SK-N-MC (cell line): Measurements from ENCODE around the gene ZNF407.

ENCODE experiments used
- DNase-seq: peaks from one replicate; pipeline ENCODE4 v3.0.0-alpha.2; 2011; ENCODE audit warnings: low read depth, low spot score
- H3K27ac ChIP-seq: fragments of 200-600 bp; sonication (generic); 2 replicates; pipeline ENCODE4 v1.5.1; 2016; ENCODE audit warnings: mixed run types
- H3K36me3 ChIP-seq: fragments of 200-600 bp; sonication (generic); 2 replicates; pipeline ENCODE4 v1.6.1; 2017; ENCODE audit warnings: antibody characterized with exemption, low read length, mixed read lengths; ENCODE audit not compliant: insufficient read depth
- H3K4me3 ChIP-seq: fragments of 200-600 bp; sonication (generic); 2 replicates; pipeline ENCODE4 v1.5.1; 2016
- H3K9ac ChIP-seq: fragments of 200-600 bp; sonication (generic); 2 replicates; pipeline ENCODE4 v1.8.0; 2017; ENCODE audit warnings: mixed run types, mixed read lengths; ENCODE audit not compliant: insufficient read length
- H3K9me3 ChIP-seq: fragments of 200-600 bp; sonication (generic); 2 replicates; pipeline ENCODE4 v1.6.1; 2017; ENCODE audit warnings: low read depth, mild to moderate bottlenecking, antibody characterized with exemption, low read length, moderate library complexity, mixed read lengths
- EZH2 ChIP-seq: fragments of 200-600 bp; sonication (generic); IDR thresholded peaks from one replicate; pipeline ENCODE4 v1.6.1; 2017; ENCODE audit warnings: antibody characterized with exemption
- FOXP2 ChIP-seq: optimal IDR thresholded peaks from 2 replicates; pipeline ENCODE3; 2011; ENCODE audit warnings: mild to moderate bottlenecking, moderate library complexity; ENCODE audit not compliant: insufficient read depth; ENCODE audit errors: extremely low read length, control extremely low read depth
- POLR2AphosphoS5 ChIP-seq: IDR thresholded peaks from 2 replicates; pipeline ENCODE4 v1.6.1; 2012; ENCODE audit warnings: mild to moderate bottlenecking, low read depth, low read length, borderline replicate concordance

Gene ZNF407

DNA sequence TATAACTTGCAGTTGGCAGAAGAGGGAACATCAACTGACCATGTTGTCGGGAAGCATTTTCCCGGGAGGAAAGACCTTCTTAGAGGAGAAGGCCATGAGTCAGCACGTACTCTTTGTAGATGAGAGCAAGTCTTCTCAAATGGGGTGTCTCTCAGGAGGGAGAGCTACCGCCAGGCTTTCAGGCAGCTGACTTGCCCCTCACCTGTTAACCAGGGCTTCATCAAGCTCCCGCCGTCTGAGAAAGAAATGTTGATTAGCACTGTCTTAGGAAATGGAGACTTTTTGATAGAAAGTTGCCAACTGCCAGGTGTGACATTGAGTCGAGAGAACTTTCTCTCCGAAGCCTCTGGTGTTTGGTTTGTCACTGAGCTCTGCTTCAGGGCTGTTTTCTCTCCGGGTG lies 196.1 kb downstream of the ZNF407 start:
- no peak overlapping the region for H3K9ac ChIP-seq
- no peak for TF ChIP-seq FOXP2
- TF ChIP-seq POLR2AphosphoS5: no peak
- no peak for TF ChIP-seq EZH2
- no peak overlapping the region for H3K4me3 ChIP-seq
- no peak overlapping the region for H3K27ac ChIP-seq
- no peaks in the 10 kb centered on the region for H3K9me3 ChIP-seq
- no peak for DNase-seq
- H3K36me3 ChIP-seq: no peaks in the 10 kb centered on the region

DNA sequence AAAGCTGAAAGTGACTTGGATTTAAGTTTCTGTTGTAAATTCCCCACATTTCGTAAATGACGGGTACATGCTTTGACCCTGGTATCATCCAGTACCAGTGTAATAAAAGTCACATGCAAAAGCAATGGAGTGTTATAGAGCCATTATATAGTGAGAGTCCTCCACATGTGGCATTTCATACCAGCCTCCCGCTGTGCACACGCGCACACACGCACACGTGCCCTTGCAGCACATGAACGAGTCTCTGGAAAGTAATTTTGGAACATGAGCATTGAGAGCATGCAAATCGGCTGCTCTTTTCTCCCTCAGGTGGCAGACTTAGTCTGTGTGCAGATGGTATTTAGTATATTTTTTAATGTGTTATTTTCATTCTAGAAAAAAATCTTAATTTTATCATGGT lies 198.1 kb downstream of the ZNF407 start:
- H3K36me3 ChIP-seq: no peaks in the 10 kb centered on the region
- no peak overlapping the region for H3K9ac ChIP-seq
- no peak for DNase-seq
- TF ChIP-seq EZH2 (no peak), POLR2AphosphoS5 (no peak), FOXP2 (no peak)
- no peak overlapping the region for H3K27ac ChIP-seq
- no peaks in the 10 kb centered on the region for H3K9me3 ChIP-seq
- no peak overlapping the region for H3K4me3 ChIP-seq

DNA sequence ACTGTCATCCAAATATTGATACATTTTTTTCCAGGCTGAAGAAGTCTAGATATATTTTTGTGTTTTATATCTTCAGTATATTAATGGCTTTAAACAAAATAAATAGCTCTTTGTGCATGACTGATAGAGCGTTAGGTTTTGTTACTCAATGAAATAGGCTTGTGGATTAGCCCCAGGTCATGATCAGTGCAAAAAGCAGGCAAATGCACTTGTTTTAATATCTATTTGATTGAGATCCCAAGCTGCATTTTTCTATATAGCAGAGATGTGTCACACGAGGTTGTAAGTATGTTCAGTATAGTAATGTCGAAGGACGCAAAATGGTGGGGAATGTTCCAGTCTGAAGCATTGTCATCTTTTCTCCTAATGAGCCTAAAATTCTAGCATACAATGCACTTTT lies 198.5 kb downstream of the ZNF407 start:
- TF ChIP-seq FOXP2 (no peak), EZH2 (no peak), POLR2AphosphoS5 (no peak)
- Histone ChIP-seq H3K36me3 (no peaks in the 10 kb centered on the region), H3K9me3 (no peaks in the 10 kb centered on the region), H3K4me3 (no peak overlapping the region), H3K9ac (no peak overlapping the region), H3K27ac (no peak overlapping the region)
- no peak for DNase-seq

DNA sequence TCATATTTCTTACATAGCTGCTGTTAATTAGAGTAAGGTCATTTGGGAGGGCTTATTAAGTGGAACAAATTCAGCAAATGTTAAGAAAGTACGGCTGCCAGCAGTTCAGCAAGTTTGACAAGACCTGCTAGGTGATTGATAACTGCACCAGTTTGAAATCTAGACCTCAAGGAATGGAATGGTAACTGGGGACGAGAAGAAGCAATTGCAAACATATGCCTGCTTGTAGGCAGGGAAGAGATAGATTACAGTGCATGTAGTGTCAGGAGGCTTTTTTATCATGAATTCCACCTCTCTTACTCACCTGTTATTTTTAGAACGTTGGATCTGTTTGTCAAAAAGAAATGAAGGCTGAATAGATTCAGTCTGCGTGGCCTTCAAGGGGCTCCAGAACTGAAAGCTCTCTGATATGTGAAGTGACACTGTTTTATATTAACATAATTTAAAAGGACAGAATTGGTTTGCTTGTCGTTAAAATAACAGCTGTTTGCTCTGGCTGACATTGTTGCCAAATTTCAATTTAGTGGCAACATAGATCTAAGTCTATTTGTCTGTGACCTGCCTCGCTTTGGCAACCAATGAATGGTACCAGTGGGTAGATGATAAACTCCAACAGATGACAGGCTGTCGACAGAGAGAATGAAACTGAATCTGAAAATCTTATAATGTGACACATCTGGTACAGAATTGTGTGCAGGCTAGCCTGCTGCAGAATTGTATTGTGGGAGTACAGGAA lies 199.3 kb downstream of the ZNF407 start:
- Histone ChIP-seq H3K36me3 (no peaks in the 10 kb centered on the region), H3K9ac (no peak overlapping the region), H3K27ac (no peak overlapping the region), H3K9me3 (no peaks in the 10 kb centered on the region), H3K4me3 (no peak overlapping the region)
- no peak for TF ChIP-seq FOXP2
- no peak for TF ChIP-seq EZH2
- TF ChIP-seq POLR2AphosphoS5: no peak
- DNase-seq: no peak

DNA sequence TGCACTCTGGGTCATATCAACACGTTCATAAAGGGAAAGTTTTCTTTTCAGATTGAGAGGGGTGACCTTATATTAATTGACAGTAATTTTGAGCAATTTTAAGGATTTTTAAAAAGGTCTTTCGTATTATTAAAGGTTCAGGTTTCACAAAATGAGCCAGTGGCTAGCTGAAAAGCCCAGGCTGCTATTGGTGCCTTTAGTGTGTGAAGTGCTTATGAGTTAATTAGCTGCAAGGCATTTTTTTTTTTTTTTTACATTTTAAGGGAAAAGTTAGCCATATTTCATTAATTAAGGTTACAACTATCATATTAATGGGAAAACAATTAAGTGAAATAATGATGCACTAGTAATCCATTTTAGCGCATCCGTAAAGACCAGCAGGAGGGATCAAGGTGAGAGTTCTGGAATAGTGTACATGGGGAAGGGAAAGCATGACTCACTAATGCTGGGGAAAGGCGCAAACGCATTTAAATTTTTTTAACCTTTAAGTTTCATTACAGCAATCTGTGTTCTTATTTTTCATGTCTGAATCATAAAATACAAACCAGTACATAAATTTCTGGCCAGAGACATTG lies 200.0 kb downstream of the ZNF407 start:
- Histone ChIP-seq H3K9me3 (no peaks in the 10 kb centered on the region), H3K4me3 (no peak overlapping the region), H3K36me3 (no peaks in the 10 kb centered on the region), H3K27ac (no peak overlapping the region), H3K9ac (no peak overlapping the region)
- DNase-seq: no peak
- TF ChIP-seq POLR2AphosphoS5: no peak
- TF ChIP-seq FOXP2: no peak

DNA sequence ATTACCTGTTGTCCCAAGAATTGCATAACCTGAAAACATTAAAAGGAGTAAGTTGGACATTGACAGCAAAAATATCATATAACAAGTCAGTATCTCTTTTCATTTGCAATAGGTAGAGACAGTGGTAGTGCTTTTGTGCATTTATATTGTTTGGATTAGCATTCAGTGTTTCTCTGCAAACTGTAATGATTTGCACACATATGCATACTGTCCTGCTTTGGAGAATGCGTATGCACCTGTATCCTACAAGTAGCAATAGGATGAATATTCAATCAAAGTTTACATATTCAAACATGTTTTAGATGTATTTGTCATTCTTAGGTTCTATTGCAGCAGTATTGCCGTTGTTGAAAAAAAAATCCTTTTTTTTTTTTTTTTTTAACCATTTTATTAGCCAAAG lies 201.9 kb downstream of the ZNF407 start:
- Histone ChIP-seq H3K9ac (no peak overlapping the region), H3K4me3 (no peak overlapping the region), H3K27ac (no peak overlapping the region), H3K36me3 (no peaks in the 10 kb centered on the region), H3K9me3 (no peaks in the 10 kb centered on the region)
- TF ChIP-seq FOXP2 (no peak), EZH2 (no peak), POLR2AphosphoS5 (no peak)
- no peak for DNase-seq

DNA sequence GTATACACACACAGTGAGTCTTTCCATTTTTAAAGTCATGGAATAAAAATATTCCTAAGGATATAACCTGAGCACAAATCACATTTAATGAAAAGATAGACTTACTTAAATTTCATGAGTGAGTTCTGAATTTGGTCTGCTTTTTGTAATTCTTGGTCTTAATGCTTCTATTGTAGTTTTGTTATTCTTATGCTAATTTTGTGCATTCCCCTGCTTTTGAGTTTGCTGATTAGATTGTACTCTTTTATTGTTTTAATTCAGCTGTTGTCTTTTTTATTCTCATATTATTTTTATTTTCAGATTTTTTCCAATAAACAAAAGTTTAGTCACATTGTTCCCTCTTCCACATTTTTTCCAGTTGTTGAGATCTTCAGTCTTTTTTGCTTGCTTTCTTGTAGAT lies 202.4 kb downstream of the ZNF407 start:
- H3K27ac ChIP-seq: no peak overlapping the region
- H3K4me3 ChIP-seq: no peak overlapping the region
- H3K9ac ChIP-seq: no peak overlapping the region
- TF ChIP-seq EZH2 (no peak), FOXP2 (no peak), POLR2AphosphoS5 (no peak)
- H3K9me3 ChIP-seq: no peaks in the 10 kb centered on the region
- no peaks in the 10 kb centered on the region for H3K36me3 ChIP-seq
- DNase-seq: no peak

DNA sequence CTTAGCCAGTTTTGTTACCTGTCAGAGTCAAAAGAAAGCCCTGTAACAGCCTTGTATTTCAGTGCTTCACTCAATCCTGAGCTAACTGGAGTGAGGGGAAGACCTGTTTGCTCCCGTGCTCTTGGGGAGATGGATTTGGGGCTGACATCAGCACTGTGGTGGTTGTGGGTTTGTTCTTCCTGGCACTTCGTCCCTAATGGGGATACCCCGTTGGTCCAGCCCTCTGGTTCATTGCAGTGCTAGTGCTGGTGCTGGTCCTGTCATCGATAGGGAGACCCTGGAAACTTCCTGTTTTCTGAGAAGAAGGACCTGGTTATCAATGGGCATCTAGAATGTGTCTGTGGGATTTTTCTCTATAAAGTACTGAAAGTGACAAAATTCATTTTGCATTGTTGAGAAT lies 205.4 kb downstream of the ZNF407 start:
- H3K4me3 ChIP-seq: no peak overlapping the region
- H3K9ac ChIP-seq: no peak overlapping the region
- H3K9me3 ChIP-seq: no peaks in the 10 kb centered on the region
- TF ChIP-seq POLR2AphosphoS5 (no peak), EZH2 (no peak), FOXP2 (no peak)
- H3K36me3 ChIP-seq: no peaks in the 10 kb centered on the region
- no peak overlapping the region for H3K27ac ChIP-seq
- DNase-seq: no peak

DNA sequence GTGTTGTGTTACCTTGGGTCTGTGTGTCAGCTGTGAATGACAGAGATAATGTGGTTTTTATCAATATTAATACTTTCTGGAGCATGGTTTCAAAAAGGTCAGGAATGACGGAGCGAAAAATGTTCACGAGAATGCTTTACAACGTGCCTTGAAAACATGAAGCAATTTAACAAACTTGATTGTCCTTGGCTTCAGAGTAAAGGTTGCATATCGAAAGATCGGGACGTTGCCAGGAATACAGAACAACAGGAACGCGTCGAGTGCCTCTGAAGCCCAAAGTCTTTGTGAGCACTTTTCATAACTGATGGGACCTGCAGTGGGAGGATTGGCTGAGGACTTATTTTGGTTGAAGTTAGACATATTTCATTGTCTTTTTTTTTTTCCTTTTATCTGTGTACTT lies 206.1 kb downstream of the ZNF407 start:
- H3K9ac ChIP-seq: no peak overlapping the region
- no peak overlapping the region for H3K27ac ChIP-seq
- DNase-seq: no peak
- TF ChIP-seq POLR2AphosphoS5 (no peak), FOXP2 (no peak), EZH2 (no peak)
- H3K36me3 ChIP-seq: no peaks in the 10 kb centered on the region
- H3K4me3 ChIP-seq: no peak overlapping the region
- no peaks in the 10 kb centered on the region for H3K9me3 ChIP-seq
